HCT116 (cell line): ENCODE measurements around the gene MYO1A. TPM values are rescaled to one million over a fixed set of nuclear protein-coding genes. Genes with fewer than 3 reads are reported as not detected.
"Not testable (repeated sequence)": the region's sequence is repeated elsewhere in the genome, so short reads cannot be mapped to it uniquely, and the experiment has no call there.

ENCODE experiments used
- ATAC-seq: fragments of 200-7000 bp; cut with Tn5 transposase; 2 replicates; pipeline ENCODE4 v1.9.1; 2020; ENCODE audit warnings: mild to moderate bottlenecking, moderate library complexity
- BruUV-seq: library from RNA; stranded (reverse); fragments of 400-500 nt; replicated peaks from 2 replicates; lab custom pipeline; 2021; lab: Mats Ljungman, UMichigan
- CTCF ChIA-PET: fragments of 300-600 bp; sonication (Branson Sonifier 250); formaldehyde crosslinking; loops from one replicate; lab custom pipeline; 2021; ENCODE audit warnings: antibody characterized with exemption; lab: Charles Lee
- POLR2A ChIA-PET: fragments of 300-600, 350-600 bp; sonication (Branson Sonifier 250); formaldehyde crosslinking; loops from one replicate; lab custom pipeline; 2021; ENCODE audit warnings: antibody characterized with exemption; lab: Charles Lee
- RAD21 ChIA-PET, 2 experiments: fragments of 300-600 bp; sonication (Branson Sonifier 250); formaldehyde crosslinking; loops; one replicate each; lab custom pipeline; 2023; ENCODE audit warnings: low total read pairs in 2 of 2; ENCODE audit not compliant: uncharacterized antibody in 2 of 2, unreplicated experiment in 2 of 2, low non-redundant PET in 1 of 2; lab: Charles Lee
- DNase-seq: peaks from one replicate; pipeline ENCODE4 v3.0.0-alpha.2; 2010; ENCODE audit warnings: low read depth, low spot score
- H2AFZ ChIP-seq: fragments of 200-600 bp; shearing (Covaris generic), sonication (generic); 2 replicates; pipeline ENCODE4 v1.6.1; 2017; ENCODE audit warnings: low read depth, mixed run types, mixed read lengths, antibody characterized with exemption, low read length; ENCODE audit not compliant: poor library complexity, severe bottlenecking
- H3K27ac ChIP-seq: 2 replicates; pipeline ENCODE4 v1.5.1; 2012; ENCODE audit warnings: low read depth, low read length
- H3K27me3 ChIP-seq: fragments of 200-600 bp; sonication (generic); 2 replicates; pipeline ENCODE4 v1.6.1; 2016; ENCODE audit warnings: mixed run types, low read length, mixed read lengths; ENCODE audit not compliant: insufficient read depth
- H3K36me3 ChIP-seq, 2 experiments: fragments of 200-500 bp in 1 of 2; fragments of 200-600 bp in 1 of 2; sonication (Bioruptor generic) in 1 of 2; sonication (generic) in 1 of 2; 2 replicates each; pipeline versions ENCODE4 v1.5.1 to v1.6.1; 2014 to 2016; ENCODE audit warnings: low read length in 2 of 2, inconsistent platforms in 1 of 2, mixed read lengths in 1 of 2, mixed run types in 1 of 2; ENCODE audit not compliant: insufficient read depth in 2 of 2, control insufficient read depth in 1 of 2
- H3K4me1 ChIP-seq, 2 experiments: fragments of 200-600 bp in 1 of 2; sonication (generic) in 1 of 2; 2 replicates each; pipeline versions ENCODE4 v1.5.1 to v1.6.1; 2012 to 2017; ENCODE audit warnings: low read length in 2 of 2, inconsistent platforms in 1 of 2, mild to moderate bottlenecking in 1 of 2, mixed read lengths in 1 of 2, mixed run types in 1 of 2, moderate library complexity in 1 of 2; ENCODE audit not compliant: insufficient read depth in 2 of 2, control insufficient read depth in 1 of 2
- H3K4me2 ChIP-seq: fragments of 200-600 bp; sonication (generic); 2 replicates; pipeline ENCODE4 v1.6.1; 2017; ENCODE audit warnings: mixed run types, low read length, mixed read lengths
- H3K4me3 ChIP-seq, 2 experiments: fragments of 200-600 bp in 1 of 2; sonication (generic) in 1 of 2; replicated peaks in 1 of 2; 2 replicates each; pipeline ENCODE4 v1.5.1; 2011 to 2016; ENCODE audit warnings: low read length in 2 of 2, control low read depth in 1 of 2, low read depth in 1 of 2, mild to moderate bottlenecking in 1 of 2, mixed read lengths in 1 of 2, mixed run types in 1 of 2
- H3K79me2 ChIP-seq: fragments of 200-600 bp; sonication (generic); 2 replicates; pipeline ENCODE4 v1.6.1; 2017; ENCODE audit warnings: mild to moderate bottlenecking, mixed run types, low read length, moderate library complexity, mixed read lengths; ENCODE audit not compliant: insufficient read depth
- H3K9ac ChIP-seq: fragments of 200-600 bp; sonication (generic); 2 replicates; pipeline ENCODE4 v1.6.1; 2016; ENCODE audit warnings: low read length, mixed read lengths
- H3K9me2 ChIP-seq: fragments of 200-600 bp; sonication (generic), shearing (Covaris generic); 2 replicates; pipeline ENCODE4 v1.6.1; 2017; ENCODE audit warnings: mixed run types, mild to moderate bottlenecking, moderate library complexity; ENCODE audit not compliant: insufficient read depth
- H3K9me3 ChIP-seq, 2 experiments: fragments of 200-500 bp in 1 of 2; fragments of 200-600 bp in 1 of 2; sonication (Bioruptor generic) in 1 of 2; sonication (generic) in 1 of 2; 2 replicates each; pipeline ENCODE4 v1.6.1; 2014 to 2017; ENCODE audit warnings: low read length in 2 of 2, mixed read lengths in 2 of 2, inconsistent platforms in 1 of 2, low read depth in 1 of 2, mild to moderate bottlenecking in 1 of 2, mixed run types in 1 of 2, moderate library complexity in 1 of 2; ENCODE audit not compliant: control insufficient read depth in 1 of 2, insufficient read depth in 1 of 2
- H4K20me1 ChIP-seq: fragments of 200-600 bp; sonication (generic), shearing (Covaris generic); 2 replicates; pipeline ENCODE4 v1.6.1; 2017; ENCODE audit warnings: mixed run types, mild to moderate bottlenecking, moderate library complexity; ENCODE audit not compliant: insufficient read depth
- CBX3 ChIP-seq: IDR thresholded peaks from 2 replicates; pipeline ENCODE4 v1.6.1; 2012; ENCODE audit warnings: low read depth
- ELF1 ChIP-seq: IDR thresholded peaks from 2 replicates; pipeline ENCODE4 v1.6.1; 2012; ENCODE audit warnings: low read depth, borderline replicate concordance
- EZH2 ChIP-seq: fragments of 200-600 bp; sonication (generic); IDR thresholded peaks from 2 replicates; pipeline ENCODE4 v1.6.1; 2017; ENCODE audit warnings: antibody characterized with exemption, mixed run types
- JUND ChIP-seq: IDR thresholded peaks from 2 replicates; pipeline ENCODE4 v1.6.1; 2012
- POLR2A ChIP-seq: IDR thresholded peaks from 2 replicates; pipeline ENCODE4 v1.7.0; 2011; ENCODE audit warnings: borderline replicate concordance; ENCODE audit not compliant: insufficient read depth, insufficient read length; ENCODE audit errors: extremely low read depth
- POLR2AphosphoS5 ChIP-seq: IDR thresholded peaks from 2 replicates; pipeline ENCODE4 v1.6.1; 2011; ENCODE audit warnings: mild to moderate bottlenecking, low read depth, low read length, moderate library complexity
- intact Hi-C: fragments of 100-400 bp; cut with micrococcal nuclease; formaldehyde crosslinking; loops from 2 replicates; pipeline ENCODE4 v1.10.0; 2022
- total RNA-seq: library from RNA; stranded (reverse); gene quantifications from one replicate; pipeline ENCODE4 v1.2.1, GENCODE V29; 2021; ENCODE audit not compliant: unreplicated experiment
- TF ChIP-seq, protein P1 (sequence below): IDR thresholded peaks from 2 replicates; pipeline ENCODE4 v1.6.1; 2012; ENCODE audit warnings: low read depth
- TF ChIP-seq, protein P2 (sequence below): IDR thresholded peaks from 2 replicates; pipeline ENCODE4 v1.6.1; 2012

MYO1A gene
- total RNA-seq, 1 experiment from 2014 or later = 0.76 TPM

DNA sequence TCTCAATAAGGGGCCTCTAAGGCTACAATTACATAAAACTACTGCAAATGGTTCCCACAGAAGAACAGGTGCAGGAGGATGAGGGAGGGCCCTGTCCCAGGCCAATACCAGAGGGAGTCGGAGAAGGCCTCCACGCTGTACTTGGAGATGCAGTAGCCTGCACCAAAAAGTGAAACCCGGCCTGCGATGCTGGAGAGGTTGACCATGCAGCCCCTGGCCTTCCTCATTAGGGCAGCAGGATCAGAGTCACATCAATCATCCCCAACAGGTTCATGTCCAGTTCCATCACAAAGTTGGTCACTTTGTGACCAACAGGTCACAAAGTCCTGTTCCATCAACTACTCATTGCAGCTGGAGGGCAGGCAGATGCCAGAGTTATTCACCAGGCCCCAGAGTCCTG lies 66.5 kb downstream of the MYO1A start (continued):
- TF ChIP-seq, protein P1, sequence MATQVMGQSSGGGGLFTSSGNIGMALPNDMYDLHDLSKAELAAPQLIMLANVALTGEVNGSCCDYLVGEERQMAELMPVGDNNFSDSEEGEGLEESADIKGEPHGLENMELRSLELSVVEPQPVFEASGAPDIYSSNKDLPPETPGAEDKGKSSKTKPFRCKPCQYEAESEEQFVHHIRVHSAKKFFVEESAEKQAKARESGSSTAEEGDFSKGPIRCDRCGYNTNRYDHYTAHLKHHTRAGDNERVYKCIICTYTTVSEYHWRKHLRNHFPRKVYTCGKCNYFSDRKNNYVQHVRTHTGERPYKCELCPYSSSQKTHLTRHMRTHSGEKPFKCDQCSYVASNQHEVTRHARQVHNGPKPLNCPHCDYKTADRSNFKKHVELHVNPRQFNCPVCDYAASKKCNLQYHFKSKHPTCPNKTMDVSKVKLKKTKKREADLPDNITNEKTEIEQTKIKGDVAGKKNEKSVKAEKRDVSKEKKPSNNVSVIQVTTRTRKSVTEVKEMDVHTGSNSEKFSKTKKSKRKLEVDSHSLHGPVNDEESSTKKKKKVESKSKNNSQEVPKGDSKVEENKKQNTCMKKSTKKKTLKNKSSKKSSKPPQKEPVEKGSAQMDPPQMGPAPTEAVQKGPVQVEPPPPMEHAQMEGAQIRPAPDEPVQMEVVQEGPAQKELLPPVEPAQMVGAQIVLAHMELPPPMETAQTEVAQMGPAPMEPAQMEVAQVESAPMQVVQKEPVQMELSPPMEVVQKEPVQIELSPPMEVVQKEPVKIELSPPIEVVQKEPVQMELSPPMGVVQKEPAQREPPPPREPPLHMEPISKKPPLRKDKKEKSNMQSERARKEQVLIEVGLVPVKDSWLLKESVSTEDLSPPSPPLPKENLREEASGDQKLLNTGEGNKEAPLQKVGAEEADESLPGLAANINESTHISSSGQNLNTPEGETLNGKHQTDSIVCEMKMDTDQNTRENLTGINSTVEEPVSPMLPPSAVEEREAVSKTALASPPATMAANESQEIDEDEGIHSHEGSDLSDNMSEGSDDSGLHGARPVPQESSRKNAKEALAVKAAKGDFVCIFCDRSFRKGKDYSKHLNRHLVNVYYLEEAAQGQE = no peak
- TF ChIP-seq, protein P2, sequence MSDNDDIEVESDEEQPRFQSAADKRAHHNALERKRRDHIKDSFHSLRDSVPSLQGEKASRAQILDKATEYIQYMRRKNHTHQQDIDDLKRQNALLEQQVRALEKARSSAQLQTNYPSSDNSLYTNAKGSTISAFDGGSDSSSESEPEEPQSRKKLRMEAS = no peak
- no peak for TF ChIP-seq POLR2A
- TF ChIP-seq JUND = no peak
- TF ChIP-seq POLR2AphosphoS5 = no peak
- TF ChIP-seq CBX3 = no peak
- TF ChIP-seq ELF1 = no peak
- TF ChIP-seq EZH2 = no peak

DNA sequence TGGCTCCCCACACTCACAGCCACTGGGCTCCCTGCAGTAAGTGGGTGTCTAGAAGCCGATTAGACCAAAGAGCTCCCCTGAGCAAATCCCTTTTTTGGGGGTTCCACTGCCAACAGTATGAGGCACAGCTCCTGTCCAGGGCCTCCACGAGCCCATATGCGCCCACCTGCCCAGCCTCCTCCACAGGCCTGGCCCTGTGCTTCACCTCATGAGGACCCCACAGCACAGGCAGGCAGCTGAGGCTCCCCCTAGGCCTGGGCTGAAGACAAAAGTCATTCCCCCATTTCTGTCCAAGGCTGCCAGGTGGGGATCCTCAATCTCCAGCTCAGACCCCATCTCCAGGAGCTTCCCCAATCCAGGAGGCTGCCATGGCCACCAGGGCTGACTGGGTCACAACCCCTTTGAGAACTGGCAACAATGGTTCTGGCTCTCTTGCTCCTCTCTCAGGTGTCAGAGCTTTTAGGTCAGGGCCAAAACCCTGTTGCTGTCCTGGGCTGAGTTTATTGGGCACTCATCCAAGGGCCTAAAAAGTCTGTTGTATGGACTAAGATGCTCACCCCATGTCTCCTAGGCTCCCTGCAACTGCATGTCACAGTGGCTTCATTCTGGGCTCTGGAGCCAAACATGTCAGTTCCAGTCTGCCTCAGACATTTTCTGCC lies 67.2 kb downstream of the MYO1A start:
- CTCF ChIA-PET, intact Hi-C loops, ATAC-seq, H3K36me3 ChIP-seq, H3K79me2 ChIP-seq, H3K27me3 ChIP-seq, H3K4me3 ChIP-seq, H3K9ac ChIP-seq, H2AFZ ChIP-seq, RAD21 ChIA-PET, BruUV-seq, POLR2A ChIA-PET, DNase-seq, H3K9me3 ChIP-seq, H4K20me1 ChIP-seq, H3K4me2 ChIP-seq, H3K9me2 ChIP-seq, H3K27ac ChIP-seq: not testable (repeated sequence)
- peaks cover 6 to 21% of the 10 kb centered on the region in 2 experiments; a peak in 3 of 4 replicates for H3K4me1 ChIP-seq
